K562 (cell line): ENCODE data around the gene PGGHG. TPM values are rescaled to one million over a fixed set of nuclear protein-coding genes. Genes with fewer than 3 reads are reported as not detected.

Experiments used
- ATF6 ChIP-seq: sonication (generic); formaldehyde crosslinking; IDR thresholded peaks from 2 replicates; pipeline ENCODE4 v1.4.0; 2020; ENCODE audit warnings: mild to moderate bottlenecking, missing genetic modification reagents
- DDX20 ChIP-seq: fragments of 450-650 bp; IDR thresholded peaks from 2 replicates; pipeline ENCODE4 v1.6.1; 2016; ENCODE audit warnings: missing genetic modification characterization, low read depth, mild to moderate bottlenecking, missing compliant biosample characterization, moderate library complexity
- ESRRB ChIP-seq: fragments of 250-450 bp; sonication (Bioruptor Pico); IDR thresholded peaks from 2 replicates; pipeline ENCODE4 v1.5.0; 2020; ENCODE audit warnings: mild to moderate bottlenecking, moderate library complexity, borderline replicate concordance
- HMGXB4 ChIP-seq: sonication (generic); formaldehyde crosslinking; IDR thresholded peaks from 2 replicates; pipeline ENCODE4 v1.8.1; 2023; ENCODE audit warnings: mild to moderate bottlenecking, missing genetic modification reagents
- KDM1A ChIP-seq, 2 experiments: fragments of 450-650 bp; IDR thresholded peaks; 2 replicates each; pipeline ENCODE4 v1.6.1; 2016; ENCODE audit warnings: mild to moderate bottlenecking in 2 of 2
- LARP7 ChIP-seq: fragments of 450-650 bp; IDR thresholded peaks from 2 replicates; pipeline ENCODE4 v1.6.1; 2016
- MAFK ChIP-seq: IDR thresholded peaks from 2 replicates; pipeline ENCODE4 v1.6.1; 2011; ENCODE audit warnings: low read length, improper control_type of control experiment
- NCOR1 ChIP-seq: fragments of 450-650 bp; IDR thresholded peaks from 2 replicates; pipeline ENCODE4 v1.6.1; 2016; ENCODE audit warnings: mild to moderate bottlenecking, moderate library complexity
- POLR3G ChIP-seq: IDR thresholded peaks from 2 replicates; pipeline ENCODE4 v1.6.1; 2011; ENCODE audit not compliant: insufficient read length, insufficient replicate concordance; ENCODE audit errors: extremely low read depth
- RBBP5 ChIP-seq: fragments of 200-600 bp; sonication (generic); IDR thresholded peaks from 2 replicates; pipeline ENCODE4 v1.6.1; 2012; ENCODE audit warnings: borderline replicate concordance, mild to moderate bottlenecking, low read length, control low read depth, inconsistent platforms; ENCODE audit not compliant: insufficient read depth, poor library complexity, severe bottlenecking
- RBM14 ChIP-seq: fragments of 200-400 bp; formaldehyde crosslinking; IDR thresholded peaks from 2 replicates; pipeline ENCODE4 v1.6.1; 2018; ENCODE audit warnings: low read depth, mild to moderate bottlenecking, low read length, moderate library complexity, borderline replicate concordance; ENCODE audit not compliant: insufficient read depth
- RUNX1 ChIP-seq: sonication (generic); IDR thresholded peaks from 2 replicates; pipeline ENCODE4 v1.6.1; 2016; ENCODE audit warnings: antibody characterized with exemption, low read depth
- SETDB1 ChIP-seq: IDR thresholded peaks from one replicate; pipeline ENCODE4 v1.6.1; 2012; ENCODE audit warnings: low read length, control low read depth, inconsistent platforms
- TBL1XR1 ChIP-seq, 2 experiments: IDR thresholded peaks; 2 replicates each; pipeline ENCODE4 v1.6.1; 2012; ENCODE audit warnings: improper control_type of control experiment in 2 of 2, low read length in 2 of 2, mild to moderate bottlenecking in 1 of 2
- TCF15 ChIP-seq: fragments of 250-450 bp; sonication (Bioruptor Pico); IDR thresholded peaks from 2 replicates; pipeline ENCODE4 v1.8.0; 2022; ENCODE audit warnings: moderate library complexity, mild to moderate bottlenecking, inconsistent platforms
- U2AF1 ChIP-seq: fragments of 200-400 bp; formaldehyde crosslinking; optimal IDR thresholded peaks from 2 replicates; pipeline ENCODE3; 2017; ENCODE audit warnings: mild to moderate bottlenecking, low read depth, low read length, moderate library complexity
- USF1 ChIP-seq: sonication (generic); formaldehyde crosslinking; IDR thresholded peaks from 2 replicates; pipeline ENCODE4 v1.9.0; 2022; ENCODE audit warnings: mild to moderate bottlenecking, missing genetic modification reagents
- ZHX1 ChIP-seq: fragments of 150-350 bp; conservative IDR thresholded peaks from 2 replicates; pipeline ENCODE4 v1.6.1; 2014; ENCODE audit warnings: low read length
- ZNF239 ChIP-seq: fragments of 250-450 bp; sonication (Bioruptor Pico); IDR thresholded peaks from 2 replicates; pipeline ENCODE4 v1.4.0; 2020; ENCODE audit warnings: mild to moderate bottlenecking
- ZNF41 ChIP-seq: fragments of 250-450 bp; sonication (Bioruptor Pico); conservative IDR thresholded peaks from 2 replicates; pipeline ENCODE4 v1.4.0; 2020; ENCODE audit warnings: mild to moderate bottlenecking
- ZNF696 ChIP-seq: fragments of 250-450 bp; sonication (Bioruptor Pico); conservative IDR thresholded peaks from 2 replicates; pipeline ENCODE4 v1.4.0; 2020; ENCODE audit warnings: mild to moderate bottlenecking, moderate library complexity
- polyA plus RNA-seq, 8 experiments: library from polyadenylated mRNA; depleted of rRNA in 4 of 8; stranded (reverse) in 5 of 8; unstranded in 3 of 8; fragments of >200 nt; fragmentation: Nextera tagmentation in 2 of 8; fragmentation: Illumina TruSeq in 1 of 8; extraction: Ambion mirVana in 2 of 8; extraction: Trizol in 1 of 8; gene quantifications; 2 replicates each; pipeline versions ENCODE4 v1.2.1 to v1.2.3, GENCODE V29; 2011 to 2014; ENCODE audit warnings: inconsistent platforms in 1 of 8, missing spikeins in 1 of 8
- total RNA-seq, 7 experiments: library from RNA; depleted of rRNA in 6 of 7; stranded (reverse); fragments of >200 nt in 6 of 7; fragmentation: Illumina TruSeq in 2 of 7; extraction: Trizol in 2 of 7; gene quantifications; 2 replicates each; pipeline versions ENCODE4 v1.2.1 to v1.2.3, GENCODE V29; 2011 to 2021; ENCODE audit warnings: low replicate concordance in 1 of 7

The PGGHG gene
- total and polyA plus RNA-seq, 9 of the 15 experiments (the other 6 are each of a cell fraction or from before 2014, with no cell fraction given) = 0.38 to 85.1 (median 18.1) TPM

GRCh38 chr11:316031-316701, 27.2 kb downstream of the PGGHG start (continued):
- TF ChIP-seq ATF6 (CRISPR knock-in tag) (no peak), TCF15 (CRISPR knock-in tag) (no peak), HMGXB4 (CRISPR knock-in tag) (no peak), LARP7 (no peak), ZNF41 (CRISPR knock-in tag) (no peak), ZHX1 (no peak), ZNF696 (no peak), RBBP5 (peak; percentile 97), NCOR1 (no peak), TBL1XR1 (IDR thresholded peaks at IDR 0.05; ENCODE audit: low read length in 2 of 2) (no peak), DDX20 (tag) (no peak), MAFK (no peak), RBM14 (peak; percentile 95), U2AF1 (no peak), SETDB1 (no peak), ESRRB (CRISPR knock-in tag) (no peak), POLR3G (no peak), USF1 (CRISPR knock-in tag) (peak; percentile 47; the same call in 1 of the 2 replicates), KDM1A (IDR thresholded peaks at IDR 0.05) (no peak), ZNF239 (0 out of 2 replicates have a peak, but pooled peaks have one; percentile 12), RUNX1 (no peak)
